Right lobe of liver (tissue), 4 donors: ENCODE measurements around the gene ARHGAP21.

Source experiments
- CTCF ChIP-seq, 4 donors: fragments of 200-600 bp in 3 of 4; fragments of 450-650 bp in 1 of 4; IDR thresholded peaks; one replicate each; pipeline versions ENCODE4 v1.5.1 to v1.8.0; 2016 to 2022; ENCODE audit warnings: antibody characterized with exemption in 4 of 4, mild to moderate bottlenecking in 2 of 4
- POLR2A ChIP-seq: fragments of 450-650 bp; IDR thresholded peaks from one replicate; pipeline ENCODE4 v1.6.1; 2017; ENCODE audit warnings: antibody characterized with exemption, mild to moderate bottlenecking
- donor health status: DM: no; HTN: no; CAD: no.
- donor health status: DM: no; HTN: no; CAD: no.
- donor health status: DM: no; HTN: yes; CAD: no.

GRCh38 chr10:24722131-24722675 is 1.5 kb downstream of the ARHGAP21 start:
- no peak for TF ChIP-seq CTCF (IDR thresholded peaks at IDR 0.05)
- no peak for TF ChIP-seq POLR2A
